Esophagus mucosa (tissue), 1 donor: ENCODE results near the gene CCDC33. TPM values are rescaled to one million over a fixed set of nuclear protein-coding genes. Genes with fewer than 3 reads are reported as not detected.

ENCODE experiments used
- ATAC-seq: fragments of 200-7000 bp; cut with Tn5 transposase; one replicate; pipeline ENCODE4 v1.9.1; 2020
- total RNA-seq: library from RNA; stranded (reverse); gene quantifications from one replicate; pipeline ENCODE4 v1.2.4, GENCODE V29; 2023
- donor health status: DM: yes; HTN: yes; CAD: no.

CCDC33 gene
- total RNA-seq, 1 donor from 2014 or later = 0.32 TPM

- ATAC-seq = peak; percentile 84
Observed at GRCh38 chr15:74291101-74292071, 55.3 kb downstream of the CCDC33 start.

- ATAC-seq = no peak
Observed at GRCh38 chr15:74293021-74293810, 57.1 kb downstream of the CCDC33 start.

GRCh38 chr15:74294010-74294409 is 57.9 kb downstream of the CCDC33 start:
- no peak for ATAC-seq

GRCh38 chr15:74295800-74296199 is 59.7 kb downstream of the CCDC33 start:
- no peak for ATAC-seq

- no peak for ATAC-seq
Observed at GRCh38 chr15:74297887-74298286, 61.8 kb downstream of the CCDC33 start.

GRCh38 chr15:74300057-74300795 is 64.1 kb downstream of the CCDC33 start:
- ATAC-seq = no peak

- no peak for ATAC-seq
Observed at GRCh38 chr15:74301583-74302361, 65.6 kb downstream of the CCDC33 start.

GRCh38 chr15:74302821-74303359 is 66.8 kb downstream of the CCDC33 start:
- peak; percentile 51 for ATAC-seq

- ATAC-seq = no peak
Observed at GRCh38 chr15:74303741-74304309, 67.7 kb downstream of the CCDC33 start.

GRCh38 chr15:74304431-74304830 is 68.3 kb downstream of the CCDC33 start:
- ATAC-seq = no peak

GRCh38 chr15:74305687-74306086 is 69.6 kb downstream of the CCDC33 start:
- ATAC-seq = no peak

- no peak for ATAC-seq
Observed at GRCh38 chr15:74306781-74307217, 70.7 kb downstream of the CCDC33 start.

- peak; percentile 72 for ATAC-seq
Observed at GRCh38 chr15:74307827-74308811, 72.0 kb downstream of the CCDC33 start.

GRCh38 chr15:74311734-74312444 is 75.8 kb downstream of the CCDC33 start:
- no peak for ATAC-seq

GRCh38 chr15:74312445-74313007 is 76.4 kb downstream of the CCDC33 start:
- ATAC-seq = no peak

- ATAC-seq = no peak
Observed at GRCh38 chr15:74313889-74314288, 77.8 kb downstream of the CCDC33 start.

- ATAC-seq = no peak
Observed at GRCh38 chr15:74314795-74315438, 78.8 kb downstream of the CCDC33 start.

GRCh38 chr15:74315626-74316025 is 79.5 kb downstream of the CCDC33 start:
- ATAC-seq = no peak
